Ishikawa (cell line): ENCODE measurements around the gene TGM2.

Experiments used
- CEBPB ChIP-seq: IDR thresholded peaks from 2 replicates; pipeline ENCODE4 v1.6.1; 2012
- CREB1 ChIP-seq: IDR thresholded peaks from 2 replicates; pipeline ENCODE4 v1.6.1; 2012; ENCODE audit warnings: low read depth
- EGR1 ChIP-seq: IDR thresholded peaks from 2 replicates; pipeline ENCODE4 v1.6.1; 2012
- EP300 ChIP-seq: IDR thresholded peaks from 2 replicates; pipeline ENCODE4 v1.6.1; 2012; ENCODE audit warnings: borderline replicate concordance
- RAD21 ChIP-seq: IDR thresholded peaks from 2 replicates; pipeline ENCODE4 v1.6.1; 2012; ENCODE audit warnings: low read depth
- REST ChIP-seq: IDR thresholded peaks from 2 replicates; pipeline ENCODE4 v1.6.1; 2012; ENCODE audit warnings: low read depth, mild to moderate bottlenecking
- ZBTB7A ChIP-seq: IDR thresholded peaks from 2 replicates; pipeline ENCODE4 v1.6.1; 2012; ENCODE audit warnings: low read depth

- TF ChIP-seq RAD21 (no peak), CREB1 (no peak), EP300 (no peak), EGR1 (no peak), CEBPB (no peak), REST (no peak), ZBTB7A (no peak)
These were observed 54.4 kb downstream of the TGM2 start for GRCh38 chr20:38110525-38111178.
